GM21423 (cell line): ENCODE results near the gene DSG1.
"Not testable (repeated sequence)": the region's sequence is repeated elsewhere in the genome, so short reads cannot be mapped to it uniquely, and the experiment has no call there.

Experiments used
- ATAC-seq: cut with Tn5 transposase; IDR thresholded peaks from one replicate; pipeline ENCODE4 v1.9.1; 2021; ENCODE audit warnings: mild to moderate bottlenecking, moderate library complexity; ENCODE audit not compliant: unreplicated experiment

DSG1 gene

GRCh38 chr18:31317860-31318259 is at the start of gene DSG1:
Gene DSG1 (plus strand): TSS chr18:31318160. CDS start chr18:31318301, 141 bp downstream.
- no peak for ATAC-seq

DNA sequence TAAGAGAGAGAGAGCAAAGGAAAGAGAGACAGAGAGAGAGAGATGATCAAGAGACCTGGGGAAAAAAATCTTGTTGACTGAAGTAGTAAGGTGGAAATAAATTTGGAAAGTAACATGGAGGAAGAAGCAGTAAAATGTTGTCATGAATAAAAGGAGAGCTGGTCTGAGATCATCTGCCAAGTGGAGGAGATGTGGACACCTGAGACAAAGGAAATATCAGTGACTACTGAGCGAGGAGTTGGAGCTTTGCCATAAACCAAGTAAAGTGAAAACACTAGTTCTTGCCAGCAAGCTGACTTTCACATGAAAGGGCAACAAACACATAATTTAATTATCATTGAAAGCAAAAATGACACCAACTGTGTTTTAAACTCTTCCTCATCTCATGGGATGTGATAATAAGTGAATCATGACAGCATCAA is 49.0 kb upstream of the DSG1 start:
- peak; percentile 39 for ATAC-seq

DNA sequence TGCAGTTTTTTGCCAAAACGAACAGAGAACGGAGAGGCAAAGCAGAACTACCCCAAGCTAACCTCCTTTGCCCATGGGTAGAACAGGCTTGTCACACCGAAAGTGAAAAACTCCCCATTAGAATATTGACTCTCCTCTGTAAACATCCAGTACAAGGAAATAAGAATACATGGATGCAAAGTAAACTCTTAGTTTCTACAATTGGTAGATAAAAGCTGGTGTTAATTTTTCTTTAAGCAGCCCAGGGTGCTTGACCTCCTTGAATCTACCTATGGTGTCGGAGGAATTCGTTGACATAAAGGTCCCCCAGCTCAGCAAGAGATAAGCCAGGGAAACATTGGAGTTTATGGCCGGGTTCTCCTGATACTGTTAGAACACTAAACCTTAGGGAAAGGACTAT is 48.4 kb upstream of the DSG1 start:
- ATAC-seq = no peak

GRCh38 chr18:31270578-31270977 is 47.4 kb upstream of the DSG1 start:
- ATAC-seq = no peak

DNA sequence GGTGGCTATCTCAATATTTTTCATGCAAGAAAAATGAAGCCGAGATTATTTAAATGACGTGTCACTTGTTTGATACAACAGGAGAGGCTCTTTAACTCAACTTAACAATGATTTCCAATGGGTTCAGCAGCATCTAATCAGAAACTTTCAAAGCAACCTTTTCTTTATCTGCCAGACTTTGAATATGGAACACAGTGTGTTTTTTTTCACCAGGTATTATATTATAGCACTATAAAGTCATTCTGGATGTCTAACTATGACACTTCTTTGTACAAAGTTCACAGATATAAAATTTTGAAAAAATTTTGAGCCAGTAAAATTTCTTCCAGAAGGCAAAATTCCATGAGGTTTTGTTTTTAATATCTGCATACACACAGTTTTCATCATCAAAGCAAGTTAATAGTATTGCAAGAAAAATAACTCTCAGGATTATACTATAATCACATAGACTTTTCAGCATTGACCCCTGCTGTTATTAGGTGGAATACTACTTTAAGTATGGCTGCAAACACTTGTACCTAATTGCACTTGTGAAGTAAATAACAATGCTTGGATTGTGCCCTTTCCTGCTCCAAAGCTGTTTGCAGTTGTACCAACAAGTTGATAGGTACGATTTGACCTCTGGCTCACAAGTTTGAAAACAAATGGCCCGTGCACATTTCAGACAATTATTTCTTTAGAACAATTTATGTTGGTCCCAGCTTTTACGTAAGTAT is 44.0 kb upstream of the DSG1 start:
- no peak for ATAC-seq

DNA sequence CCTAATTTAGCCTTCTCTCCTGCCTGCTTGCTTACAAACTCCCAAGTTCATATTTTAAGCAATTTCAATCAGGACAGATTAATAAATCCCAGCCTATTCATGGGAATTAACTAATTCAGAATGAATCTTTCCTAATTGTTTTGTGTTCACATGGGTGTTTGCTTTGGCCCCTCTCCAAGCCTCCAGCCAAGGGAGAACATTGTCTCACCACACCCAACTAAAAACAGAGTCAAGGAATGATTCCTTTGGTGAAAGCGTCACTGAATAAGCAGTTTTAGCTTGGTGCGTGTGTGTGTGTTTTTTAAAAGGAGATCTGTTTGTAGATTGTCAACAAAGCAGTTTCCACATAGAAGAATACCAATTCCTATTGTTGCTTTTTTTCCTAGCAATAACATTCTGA is 43.0 kb upstream of the DSG1 start:
- ATAC-seq = no peak

- ATAC-seq = no peak
These were observed 42.1 kb upstream of the DSG1 start for GRCh38 chr18:31275722-31276463.

GRCh38 chr18:31278609-31279071 is 39.3 kb upstream of the DSG1 start:
- no peak for ATAC-seq

DNA sequence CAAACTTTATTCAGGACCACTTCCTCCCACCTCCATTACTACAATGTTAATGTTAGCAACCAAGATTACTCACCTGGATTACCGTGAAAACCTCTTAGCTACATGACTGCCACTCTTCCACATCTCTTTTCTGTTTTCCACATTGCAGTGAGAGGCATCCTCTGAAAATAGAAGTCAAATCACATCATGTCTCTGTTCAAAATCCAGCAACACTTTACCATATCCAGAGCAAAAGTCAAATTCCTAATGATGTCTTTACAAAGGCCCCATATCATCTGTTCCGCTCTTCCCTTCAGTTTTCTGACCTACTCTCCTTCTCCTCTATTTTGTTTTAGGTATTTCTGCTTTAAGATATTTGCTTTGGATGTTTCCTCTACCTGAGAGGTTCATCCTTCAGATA is 37.5 kb upstream of the DSG1 start:
- ATAC-seq = no peak

- ATAC-seq = no peak
These were observed 36.5 kb upstream of the DSG1 start for GRCh38 chr18:31281437-31281836.

DNA sequence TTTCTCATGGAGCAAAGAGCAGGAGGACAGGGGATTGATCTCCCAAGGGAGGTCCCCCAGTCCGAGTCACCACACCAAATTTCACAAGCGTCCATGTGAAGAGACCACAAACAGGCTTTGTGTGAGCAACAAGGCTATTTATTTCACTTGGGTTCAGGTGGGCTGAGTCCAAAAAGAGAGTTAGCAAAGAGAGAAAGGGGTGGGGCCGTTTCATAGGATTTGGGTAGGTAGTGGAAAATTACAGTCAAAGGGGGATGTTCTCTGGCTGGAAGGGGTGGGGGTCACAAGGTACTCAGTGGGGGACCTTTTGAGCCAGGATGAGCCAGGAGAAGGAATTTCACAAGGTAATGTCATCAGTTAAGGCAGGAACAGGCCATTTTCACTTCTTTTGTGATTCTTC is 28.5 kb upstream of the DSG1 start:
- ATAC-seq = not testable (repeated sequence)

GRCh38 chr18:31291688-31292087 is 26.3 kb upstream of the DSG1 start:
- ATAC-seq = no peak

- no peak for ATAC-seq
These were observed 23.7 kb upstream of the DSG1 start for GRCh38 chr18:31294199-31294747.

GRCh38 chr18:31297248-31297647 is 20.7 kb upstream of the DSG1 start:
- ATAC-seq = no peak

GRCh38 chr18:31301201-31301655 is 16.7 kb upstream of the DSG1 start:
- no peak for ATAC-seq

GRCh38 chr18:31302991-31303390 is 15.0 kb upstream of the DSG1 start:
- no peak for ATAC-seq

- no peak for ATAC-seq
These were observed 14.2 kb upstream of the DSG1 start for GRCh38 chr18:31303771-31304170.

- no peak for ATAC-seq
These were observed 8.8 kb upstream of the DSG1 start for GRCh38 chr18:31309115-31309514.

GRCh38 chr18:31316974-31317373 is 986 bp upstream of the DSG1 start:
- no peak for ATAC-seq

- no peak for ATAC-seq
These were observed 3.8 kb downstream of the DSG1 start for GRCh38 chr18:31321719-31322118.

DNA sequence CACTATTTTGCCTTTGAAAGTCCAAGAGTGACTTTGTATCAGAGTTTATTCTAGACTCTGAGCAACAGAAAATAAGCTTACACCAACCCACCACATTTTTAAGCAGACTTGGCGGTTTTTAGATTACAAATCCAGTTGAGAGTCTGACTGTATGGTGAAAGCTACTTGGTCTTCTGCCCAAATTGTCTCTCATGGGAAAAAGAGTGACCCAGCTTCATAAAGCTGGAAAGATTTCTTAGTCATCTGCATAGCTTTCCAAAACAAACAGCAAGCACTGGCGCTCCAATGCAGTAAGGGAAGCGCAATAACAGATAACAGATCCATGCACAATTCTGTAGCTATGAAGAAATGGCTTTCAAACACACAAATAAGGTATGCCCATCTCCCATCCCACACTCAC is 7.1 kb downstream of the DSG1 start:
- ATAC-seq = no peak
